Endothelial cell of umbilical vein (primary cell): Measurements from ENCODE around the gene POLA1.

ENCODE experiments used
- EZH2 ChIP-seq: IDR thresholded peaks from 2 replicates; pipeline ENCODE4 v1.6.1; 2012; ENCODE audit warnings: borderline replicate concordance, low read depth, mild to moderate bottlenecking, moderate library complexity, low read length, inconsistent platforms; ENCODE audit not compliant: severe bottlenecking
- POLR2A ChIP-seq: IDR thresholded peaks from 2 replicates; pipeline ENCODE4 v1.6.1; 2012; ENCODE audit warnings: low read depth, mild to moderate bottlenecking, control low read depth, low read length
- TF ChIP-seq, protein P1 (sequence below), 2 donors: IDR thresholded peaks; 1 replicate in 1 of 2; 2 replicates in 1 of 2; pipeline ENCODE4 v1.5.1; 2011; ENCODE audit warnings: low read length in 2 of 2, mild to moderate bottlenecking in 2 of 2, moderate library complexity in 2 of 2, control low read depth in 1 of 2, inconsistent platforms in 1 of 2, low read depth in 1 of 2; ENCODE audit not compliant: insufficient read depth in 1 of 2; ENCODE audit errors: extremely low read depth in 1 of 2

DNA sequence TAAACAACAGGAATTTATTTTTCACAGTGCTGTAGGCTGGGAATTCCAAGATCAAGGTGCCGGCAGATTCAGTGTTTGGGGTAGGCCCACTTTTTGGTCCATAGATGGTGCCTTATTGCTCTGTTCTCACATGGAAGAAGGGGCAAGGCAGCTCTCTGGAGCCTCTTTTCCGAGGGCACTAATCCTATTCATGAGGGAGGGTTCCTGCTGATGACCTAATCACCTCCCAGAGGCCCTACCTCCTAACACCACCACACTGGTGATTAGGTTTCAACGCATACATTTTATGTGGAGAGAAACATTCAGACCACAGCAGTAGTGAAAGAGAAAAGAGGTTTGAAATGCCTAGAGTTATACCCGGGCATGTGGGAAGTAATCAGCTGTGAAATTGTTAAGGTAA lies 1.4 kb upstream of the POLA1 start:
- TF ChIP-seq POLR2A (no peak), EZH2 (no peak)
- TF ChIP-seq, protein P1, sequence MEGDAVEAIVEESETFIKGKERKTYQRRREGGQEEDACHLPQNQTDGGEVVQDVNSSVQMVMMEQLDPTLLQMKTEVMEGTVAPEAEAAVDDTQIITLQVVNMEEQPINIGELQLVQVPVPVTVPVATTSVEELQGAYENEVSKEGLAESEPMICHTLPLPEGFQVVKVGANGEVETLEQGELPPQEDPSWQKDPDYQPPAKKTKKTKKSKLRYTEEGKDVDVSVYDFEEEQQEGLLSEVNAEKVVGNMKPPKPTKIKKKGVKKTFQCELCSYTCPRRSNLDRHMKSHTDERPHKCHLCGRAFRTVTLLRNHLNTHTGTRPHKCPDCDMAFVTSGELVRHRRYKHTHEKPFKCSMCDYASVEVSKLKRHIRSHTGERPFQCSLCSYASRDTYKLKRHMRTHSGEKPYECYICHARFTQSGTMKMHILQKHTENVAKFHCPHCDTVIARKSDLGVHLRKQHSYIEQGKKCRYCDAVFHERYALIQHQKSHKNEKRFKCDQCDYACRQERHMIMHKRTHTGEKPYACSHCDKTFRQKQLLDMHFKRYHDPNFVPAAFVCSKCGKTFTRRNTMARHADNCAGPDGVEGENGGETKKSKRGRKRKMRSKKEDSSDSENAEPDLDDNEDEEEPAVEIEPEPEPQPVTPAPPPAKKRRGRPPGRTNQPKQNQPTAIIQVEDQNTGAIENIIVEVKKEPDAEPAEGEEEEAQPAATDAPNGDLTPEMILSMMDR (IDR thresholded peaks at IDR 0.05; ENCODE audit: extremely low read depth in 1 of 2, insufficient read depth in 1 of 2, low read depth in 1 of 2, low read length in 2 of 2): no peak
